ENCODE measurements around the gene SSR3.
"Not testable (repeated sequence)": the region's sequence is repeated elsewhere in the genome, so short reads cannot be mapped to it uniquely, and the experiment has no call there.

The SSR3 gene

DNA sequence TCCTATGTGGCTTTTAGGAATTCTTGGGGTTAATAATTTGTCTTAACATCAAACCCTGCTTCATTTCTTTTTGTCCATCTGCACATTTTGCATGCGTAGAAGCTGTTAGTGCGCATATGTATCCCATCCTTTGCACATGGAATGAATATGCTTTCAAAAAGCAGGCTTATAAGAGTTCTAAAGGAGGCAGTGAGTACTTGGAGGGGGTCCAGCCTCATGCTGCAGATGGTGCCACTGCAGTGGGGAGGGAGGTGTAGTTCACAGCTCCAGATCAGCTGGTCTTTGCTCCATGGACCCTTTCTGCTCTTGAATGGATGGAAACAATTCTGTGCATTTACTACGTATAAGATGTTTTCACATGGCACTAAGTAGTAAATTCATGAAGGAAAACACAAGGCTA, 20.7 kb upstream of the SSR3 start:
- DNase-seq: no peak

DNA sequence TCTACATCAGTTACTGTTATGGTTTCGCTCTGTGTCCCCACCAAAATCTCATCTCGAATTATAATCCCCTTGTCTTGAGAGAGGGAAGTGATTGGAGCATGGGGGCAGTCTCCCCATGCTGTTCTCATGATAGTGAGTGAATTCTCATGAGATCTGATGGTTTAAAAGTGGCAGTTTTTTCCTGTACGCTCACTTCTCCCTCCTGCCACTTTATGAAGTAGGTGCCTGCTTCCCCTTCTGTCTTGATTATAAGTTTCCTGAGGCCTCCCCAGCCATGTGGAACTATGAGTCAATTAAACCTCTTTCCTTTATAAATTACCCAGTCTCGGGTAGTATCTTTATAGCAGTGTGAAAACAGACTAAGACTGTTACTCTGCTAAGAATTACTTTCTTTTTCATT, 15.0 kb upstream of the SSR3 start:
- not testable (repeated sequence) for DNase-seq

GRCh38 chr3:156569016-156569415, 14.1 kb upstream of the SSR3 start:
- not testable (repeated sequence) for DNase-seq

GRCh38 chr3:156563900-156564682, 9.2 kb upstream of the SSR3 start:
- no peak for DNase-seq

DNA sequence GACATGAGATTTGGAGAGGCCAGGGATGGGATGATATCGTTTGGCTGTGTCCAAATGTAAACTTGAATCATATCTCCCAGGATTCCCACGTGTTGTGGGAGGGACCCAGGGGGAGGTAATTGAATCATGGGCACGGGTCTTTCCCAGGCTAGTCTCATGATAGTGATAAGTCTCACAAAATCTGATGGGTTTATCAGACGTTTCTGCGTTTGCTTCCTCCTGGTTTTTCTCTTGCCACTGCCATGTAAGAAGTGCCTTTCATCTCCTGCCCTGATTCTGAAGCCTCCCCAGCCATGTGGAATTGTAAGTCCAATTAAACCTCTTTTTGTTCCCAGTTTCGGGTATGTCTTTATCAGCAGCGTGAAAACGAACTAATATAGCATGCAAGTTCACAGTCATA, 7.6 kb upstream of the SSR3 start:
- DNase-seq: not testable (repeated sequence)

DNA sequence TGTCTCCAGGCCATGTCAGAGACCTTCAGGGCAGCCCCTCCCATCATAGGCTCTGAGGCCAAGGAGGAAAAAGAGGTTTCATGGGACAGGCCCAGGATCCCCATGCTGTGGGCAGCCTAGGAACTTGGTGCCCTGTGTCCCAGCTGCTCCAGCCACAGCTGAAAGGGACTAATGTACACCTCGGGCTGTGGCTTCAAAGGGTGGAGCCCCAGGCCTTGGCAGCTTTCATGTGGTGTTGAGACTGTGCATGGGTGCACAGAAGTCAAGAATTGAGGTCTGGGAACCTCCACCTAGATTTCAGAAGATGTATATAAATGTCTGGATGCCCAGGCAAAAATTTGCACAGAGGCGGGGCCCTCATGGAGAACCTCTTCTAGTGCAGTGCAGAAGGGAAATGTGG, 6.6 kb upstream of the SSR3 start:
- no peak for DNase-seq

DNA sequence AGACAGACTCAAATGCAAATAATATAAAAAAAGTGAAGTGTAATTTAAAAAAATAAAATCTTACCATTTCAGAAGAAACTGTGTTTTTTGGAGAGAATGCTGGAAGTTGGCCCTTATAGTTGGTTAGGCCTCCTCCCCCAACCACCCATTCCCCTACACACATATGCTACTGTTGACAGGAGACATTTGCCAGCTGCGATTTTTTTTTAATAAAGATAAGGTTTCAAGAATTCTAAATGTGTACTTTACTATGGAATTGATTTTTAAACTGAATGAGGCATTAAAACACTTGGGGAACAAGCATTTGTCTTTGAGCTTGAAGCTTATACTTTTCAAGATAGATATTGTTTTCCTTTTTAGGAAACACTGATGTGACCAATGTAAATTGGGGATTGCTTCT, 4.4 kb upstream of the SSR3 start:
- no peak for DNase-seq

DNA sequence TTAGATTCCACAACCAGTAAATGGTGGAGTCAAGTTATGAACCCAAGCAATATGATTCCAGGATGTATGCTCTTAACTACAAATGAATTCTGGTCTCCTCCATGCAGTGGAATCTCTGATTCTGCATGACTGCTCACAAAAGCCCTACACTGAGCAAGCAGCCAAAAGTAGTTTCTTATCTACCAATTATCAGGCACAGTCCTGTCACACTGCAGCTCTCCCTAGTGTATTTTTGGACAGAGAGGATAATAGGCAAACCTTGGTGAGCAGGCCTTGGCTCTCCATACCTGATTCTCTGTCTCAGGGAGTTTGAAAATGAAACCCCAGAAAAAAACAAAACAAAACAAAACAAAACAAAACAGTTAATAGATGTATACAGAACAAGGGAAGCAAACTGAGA, 3.5 kb upstream of the SSR3 start:
- DNase-seq: no peak

DNA sequence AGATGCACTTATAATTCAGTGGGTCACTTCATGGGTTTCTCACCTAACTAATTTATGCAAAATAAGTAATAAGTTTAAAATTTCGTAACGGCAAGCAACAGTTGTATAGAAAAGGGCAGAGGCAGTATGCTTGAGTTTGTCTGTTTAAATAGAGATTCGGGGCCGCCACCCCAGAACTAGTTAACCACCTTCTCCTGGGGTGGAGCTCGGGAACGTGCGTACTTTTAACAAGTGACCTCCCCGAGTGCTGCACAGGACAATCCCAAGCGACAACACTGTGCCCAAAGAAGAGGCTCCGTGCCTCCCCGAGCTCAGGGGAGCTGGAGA, 439 bp downstream of the SSR3 start:
- DNase-seq: no peak

DNA sequence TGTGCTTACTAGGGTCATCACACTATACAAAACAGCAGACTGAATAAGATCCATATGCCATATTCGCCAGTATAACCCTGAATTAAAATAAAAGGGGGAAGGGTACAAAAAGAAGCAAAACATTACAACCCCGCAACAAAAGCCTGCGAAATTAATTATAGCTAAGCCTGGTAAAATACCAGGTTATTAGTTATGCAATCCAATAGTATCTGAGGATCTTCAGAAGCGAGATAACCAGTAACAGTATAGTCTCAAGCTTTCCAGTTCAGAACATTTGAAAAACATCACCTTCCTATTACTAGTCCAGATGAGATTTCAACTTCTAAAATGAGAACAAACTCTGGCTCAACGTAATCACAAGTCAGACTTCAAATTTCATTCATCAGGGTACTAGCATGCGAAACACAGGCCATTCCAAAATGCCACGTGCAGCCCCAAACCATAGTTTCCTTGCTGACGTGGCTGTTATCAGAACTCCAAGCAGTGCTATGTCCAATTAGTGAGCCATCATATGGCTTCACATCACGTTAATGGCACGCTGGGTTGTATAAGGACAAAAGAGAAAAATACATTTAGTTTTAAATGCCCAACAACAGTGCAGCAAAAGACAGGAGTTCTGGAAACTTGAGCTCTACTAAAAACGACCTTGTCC, 1.1 kb downstream of the SSR3 start:
- peak; percentile 41 for DNase-seq

DNA sequence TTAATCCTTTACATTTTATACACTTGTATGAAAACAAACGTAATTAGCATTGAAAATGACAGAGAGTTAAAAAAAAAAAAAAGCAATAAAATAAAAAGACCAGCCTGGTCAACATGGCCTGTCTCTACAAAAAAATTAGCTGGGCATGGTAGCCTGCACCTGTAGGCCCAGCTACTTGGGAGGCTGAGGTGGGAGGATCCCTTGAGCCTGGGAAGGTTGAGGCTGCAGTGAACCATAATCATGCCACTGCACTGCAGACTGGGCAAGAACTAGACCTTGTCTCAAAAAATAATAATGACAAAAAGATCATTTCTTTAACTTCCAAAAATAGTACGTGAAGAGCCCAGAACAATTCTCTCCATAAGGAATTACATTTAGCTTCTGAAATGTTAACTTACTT, 1.9 kb downstream of the SSR3 start:
- DNase-seq: no peak

GRCh38 chr3:156551746-156552145, 3.2 kb downstream of the SSR3 start:
- no peak for DNase-seq

GRCh38 chr3:156551261-156551660, 3.7 kb downstream of the SSR3 start:
- DNase-seq: no peak

GRCh38 chr3:156548902-156549301, 6.0 kb downstream of the SSR3 start:
- no peak for DNase-seq

DNA sequence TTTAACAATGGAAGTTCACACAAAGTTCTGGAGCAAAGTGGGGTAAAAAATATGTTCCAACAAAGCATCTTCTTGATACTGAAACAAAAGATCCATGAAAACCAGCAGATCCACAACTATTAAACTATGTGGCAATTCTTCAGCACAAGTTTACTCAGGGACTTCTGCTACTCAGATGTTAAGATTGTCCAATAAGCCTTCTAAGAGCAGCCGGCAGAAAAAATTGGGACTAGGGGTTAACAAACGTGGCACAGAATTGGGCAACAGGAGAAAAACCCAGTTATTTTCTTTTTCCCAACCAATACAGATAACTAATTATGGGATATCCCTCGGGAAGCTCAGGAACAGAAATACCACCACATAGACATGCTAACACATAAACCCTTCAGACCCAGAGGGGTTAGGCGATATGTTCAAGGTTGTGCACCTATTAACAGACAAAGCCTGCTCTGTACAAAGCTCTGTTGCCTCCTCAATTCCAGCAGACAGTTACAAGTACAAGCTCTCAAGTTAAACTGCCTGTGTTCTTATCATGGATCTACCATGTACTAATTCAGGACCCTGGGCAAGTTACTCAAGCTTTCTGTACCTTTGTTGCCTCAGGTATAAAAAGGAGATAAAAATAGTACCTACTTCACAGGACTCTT, 6.8 kb downstream of the SSR3 start:
- no peak for DNase-seq

DNA sequence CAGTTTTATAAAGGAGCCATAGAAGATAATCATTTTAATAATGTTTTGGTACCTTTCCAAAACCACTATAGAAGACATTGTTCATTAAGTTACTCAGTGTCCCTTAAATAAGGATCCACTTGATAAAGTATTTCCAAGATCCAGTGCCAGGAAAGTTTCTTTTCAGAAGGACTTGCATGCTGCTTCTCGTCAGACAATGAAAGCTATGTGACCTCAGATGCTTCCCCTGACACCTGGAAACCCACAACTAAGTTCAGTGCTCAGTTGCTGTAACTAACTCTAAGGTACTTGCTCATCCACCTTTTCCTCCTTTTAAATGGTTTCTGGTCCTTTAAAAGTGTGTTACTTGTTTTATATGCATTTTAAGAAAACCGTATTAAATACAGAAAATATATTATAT, 7.3 kb downstream of the SSR3 start:
- no peak for DNase-seq

GRCh38 chr3:156543043-156543555, 11.8 kb downstream of the SSR3 start:
- DNase-seq: no peak

- DNase-seq: no peak
These were observed 12.5 kb downstream of the SSR3 start for GRCh38 chr3:156542101-156543042.

DNA sequence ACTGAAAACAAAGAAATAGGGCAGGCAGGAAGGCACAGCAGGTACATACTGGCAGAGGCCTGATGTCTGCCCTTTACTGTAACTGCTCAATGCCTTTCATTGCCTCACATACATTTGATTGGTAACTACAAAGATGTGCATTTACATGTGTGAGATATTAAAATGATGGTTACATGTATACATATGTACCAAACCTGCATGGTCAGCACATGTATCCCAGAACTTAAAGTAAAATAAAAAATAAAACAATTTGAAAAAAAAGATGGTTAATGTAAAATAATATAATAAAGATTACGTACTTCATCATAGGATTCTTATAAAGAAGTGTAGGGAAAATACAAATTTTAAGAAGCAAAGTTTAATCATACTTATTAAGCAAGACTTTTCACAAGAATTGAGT, 15.1 kb downstream of the SSR3 start:
- DNase-seq: no peak

- DNase-seq: no peak
These were observed 15.9 kb downstream of the SSR3 start for GRCh38 chr3:156539051-156539450.

DNA sequence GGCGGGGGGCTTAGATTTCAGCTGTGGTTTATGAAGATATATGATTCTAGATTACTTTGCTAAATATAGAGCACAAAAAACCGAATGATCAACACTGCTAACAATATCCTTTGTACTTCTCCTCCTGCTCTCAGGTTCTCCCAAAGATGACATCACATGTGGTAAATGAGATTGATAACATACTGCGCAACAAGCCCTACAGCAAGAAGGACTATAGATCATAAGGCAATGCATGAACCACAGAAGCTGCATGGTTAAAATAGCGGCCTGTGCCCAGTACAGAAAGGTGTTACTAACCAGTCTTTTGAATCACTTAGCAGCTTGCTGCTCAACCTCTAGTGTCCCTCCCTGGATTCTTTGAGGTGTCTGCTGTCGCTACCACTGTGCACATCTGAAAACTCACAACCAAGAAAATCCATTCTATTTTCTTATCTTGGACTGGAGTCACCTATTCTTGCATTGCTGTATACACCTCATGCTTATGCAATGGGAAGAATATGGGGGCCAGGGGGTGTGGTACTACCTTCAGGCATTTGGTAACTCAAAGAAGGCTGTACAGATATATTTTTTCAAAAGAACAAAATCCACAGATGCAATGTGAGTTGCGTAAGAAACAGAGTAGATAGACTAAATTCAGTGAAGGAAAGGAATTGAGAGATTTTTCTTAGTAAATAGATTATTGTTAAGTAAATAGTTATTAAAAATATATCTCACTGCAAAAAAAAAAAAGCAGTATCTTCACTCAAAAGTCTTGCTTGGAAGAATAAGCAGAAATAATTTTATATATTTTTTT, 18.2 kb downstream of the SSR3 start:
- no peak for DNase-seq

- DNase-seq: no peak
These were observed 19.1 kb downstream of the SSR3 start for GRCh38 chr3:156535798-156536197.

All from stimulated activated CD4-positive, alpha-beta T cell treated with anti-CD3 and anti-CD28 coated beads, Interleukin-15, amount 100 ng/mL, for 24 hours (primary cell).